ENCODE measurements around the gene UQCR11.

Gene UQCR11

DNA sequence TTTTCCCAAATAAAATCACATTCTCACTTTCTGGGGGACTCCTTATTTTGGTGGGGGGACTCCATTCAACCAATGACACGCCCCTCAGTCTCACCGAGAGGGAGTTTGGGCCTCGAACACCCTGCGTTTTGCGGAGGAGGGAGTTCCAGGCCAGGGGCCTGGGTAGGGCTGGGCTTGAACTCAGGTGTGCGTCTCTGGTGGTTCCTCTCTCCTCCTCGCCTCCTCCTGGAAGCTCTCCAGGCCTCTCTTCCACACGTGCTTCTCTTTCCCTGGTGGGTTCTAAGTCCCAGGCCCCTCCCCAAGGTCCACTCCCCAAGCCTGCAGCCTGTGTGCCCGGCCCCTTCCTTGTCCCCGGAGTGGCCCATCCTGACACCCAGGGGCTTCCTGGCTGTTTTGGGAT, 51.8 kb downstream of the UQCR11 start:
- DNase-seq (ENCODE audit: low read depth, low spot score): no peak
- no peak for TF ChIP-seq CTCF (IDR thresholded peaks at IDR 0.05; ENCODE audit: low read depth, low read length)
- in situ Hi-C loops (cut with HindIII; ENCODE audit: low sequenced_read_pairs): no loop called here

DNA sequence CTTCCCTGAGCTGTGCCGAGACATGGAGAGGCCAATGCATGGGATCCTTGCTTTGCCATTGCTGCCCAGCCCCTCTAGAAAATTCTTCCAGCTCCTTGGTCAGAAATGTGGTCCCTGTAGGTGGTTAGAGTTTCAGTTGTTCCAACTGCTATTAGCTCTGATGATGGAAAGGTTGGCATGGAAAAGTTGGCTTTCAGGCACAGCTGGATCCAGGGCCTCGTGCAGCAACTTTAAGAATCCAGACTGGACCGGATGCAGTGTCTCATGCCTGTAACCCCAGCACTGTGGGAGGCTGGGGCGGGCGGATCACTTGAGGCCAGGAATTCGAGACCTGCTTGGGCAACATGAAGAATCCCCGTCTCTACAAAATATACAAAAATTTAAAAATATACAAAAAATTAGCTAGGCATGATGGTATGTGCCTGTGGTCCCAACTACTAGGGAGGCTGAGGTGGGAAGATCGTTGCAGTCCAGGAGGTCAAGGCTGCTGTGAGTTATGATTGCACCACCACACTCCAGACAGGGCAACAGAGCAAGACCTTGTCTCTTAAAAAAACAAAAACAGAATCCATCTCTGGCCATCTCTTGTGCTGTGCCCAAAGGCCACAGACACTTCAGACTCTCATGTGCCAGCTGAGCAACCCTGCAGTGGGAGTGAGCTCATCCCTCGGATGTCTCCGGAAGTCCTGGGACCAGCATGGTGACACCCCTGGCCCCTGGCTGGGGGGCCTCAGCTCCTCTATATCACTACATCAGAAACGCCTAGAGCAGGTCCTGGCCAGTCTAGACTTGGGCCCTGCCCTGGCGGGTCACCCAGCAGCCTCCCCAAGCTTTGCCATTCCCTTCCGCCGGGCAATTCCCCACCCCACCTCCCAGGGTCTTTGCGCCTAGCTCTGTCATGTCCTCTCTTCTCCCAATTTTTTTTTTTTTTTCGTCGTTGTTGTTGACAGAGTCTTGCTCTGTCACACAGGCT, 53.9 kb downstream of the UQCR11 start:
- no peak for DNase-seq (ENCODE audit: low read depth, low spot score)
- no peak for TF ChIP-seq CTCF (IDR thresholded peaks at IDR 0.05; ENCODE audit: low read depth, low read length)
- in situ Hi-C loops (cut with HindIII; ENCODE audit: low sequenced_read_pairs): no loop called here
- no peak overlapping the region for H3K4me3 ChIP-seq (ENCODE audit: low read depth, low read length)

More for the DNA sequence above, 51.8 kb downstream of the UQCR11 start:
- no peak overlapping the region for H3K4me3 ChIP-seq (ENCODE audit: low read depth, low read length)

GRCh38 chr19:1549332-1549945, 55.8 kb downstream of the UQCR11 start:
- in situ Hi-C loops (cut with HindIII; ENCODE audit: low sequenced_read_pairs): no loop called here
- TF ChIP-seq CTCF (IDR thresholded peaks at IDR 0.05; ENCODE audit: low read depth, low read length): no peak
- H3K4me3 ChIP-seq (ENCODE audit: low read depth, low read length): no peak overlapping the region
- no peak for DNase-seq (ENCODE audit: low read depth, low spot score)
